GM19324 (cell line): ENCODE results near the gene ALKBH4.
"Not testable (repeated sequence)": the region's sequence is repeated elsewhere in the genome, so short reads cannot be mapped to it uniquely, and the experiment has no call there.

Experiments
- ATAC-seq: cut with Tn5 transposase; IDR thresholded peaks from one replicate; pipeline ENCODE4 v1.9.1; 2021; ENCODE audit warnings: mild to moderate bottlenecking, moderate library complexity; ENCODE audit not compliant: unreplicated experiment, low FRiP score

ALKBH4 gene

GRCh38 chr7:102431617-102432298 lies 32.9 kb downstream of the ALKBH4 start:
- ATAC-seq, result no peak

GRCh38 chr7:102429141-102429899 lies 35.3 kb downstream of the ALKBH4 start:
- ATAC-seq, result no peak

GRCh38 chr7:102427019-102427405 lies 37.7 kb downstream of the ALKBH4 start:
- ATAC-seq, result peak; percentile 3

- peak; percentile 51 for ATAC-seq
Measured at GRCh38 chr7:102426268-102427018, 38.2 kb downstream of the ALKBH4 start.

GRCh38 chr7:102425639-102426267 lies 38.9 kb downstream of the ALKBH4 start:
- peak; percentile 44 for ATAC-seq

- peak; percentile 29 for ATAC-seq
Measured at GRCh38 chr7:102424787-102425218, 39.9 kb downstream of the ALKBH4 start.

- ATAC-seq, result no peak
Measured at GRCh38 chr7:102424129-102424551, 40.5 kb downstream of the ALKBH4 start.

- no peak for ATAC-seq
Measured at GRCh38 chr7:102421706-102422240, 42.9 kb downstream of the ALKBH4 start.

GRCh38 chr7:102418592-102418991 lies 46.1 kb downstream of the ALKBH4 start:
- ATAC-seq, result no peak

GRCh38 chr7:102417105-102417504 lies 47.6 kb downstream of the ALKBH4 start:
- no peak for ATAC-seq

- ATAC-seq, result no peak
Measured at GRCh38 chr7:102416406-102416805, 48.3 kb downstream of the ALKBH4 start.

- ATAC-seq, result peak; percentile 46
Measured at GRCh38 chr7:102415685-102416225, 48.9 kb downstream of the ALKBH4 start.

- no peak for ATAC-seq
Measured at GRCh38 chr7:102413611-102414010, 51.1 kb downstream of the ALKBH4 start.

GRCh38 chr7:102413091-102413490 lies 51.6 kb downstream of the ALKBH4 start:
- ATAC-seq, result no peak

- ATAC-seq, result no peak
Measured at GRCh38 chr7:102412548-102412947, 52.1 kb downstream of the ALKBH4 start.

GRCh38 chr7:102410918-102411317 lies 53.7 kb downstream of the ALKBH4 start:
- no peak for ATAC-seq

GRCh38 chr7:102410123-102410522 lies 54.5 kb downstream of the ALKBH4 start:
- ATAC-seq, result no peak

- ATAC-seq, result no peak
Measured at GRCh38 chr7:102409340-102409739, 55.3 kb downstream of the ALKBH4 start.

GRCh38 chr7:102408530-102408929 lies 56.1 kb downstream of the ALKBH4 start:
- ATAC-seq, result not testable (repeated sequence)

- ATAC-seq, result no peak
Measured at GRCh38 chr7:102407910-102408309, 56.8 kb downstream of the ALKBH4 start.
